HepG2 (cell line): ENCODE measurements around the gene MUL1. TPM values are rescaled to one million over a fixed set of nuclear protein-coding genes. Genes with fewer than 3 reads are reported as not detected.
A peak's percentile ranks its signal among the peaks of the same experiment; 100 is the strongest.

Source experiments
- DMAP1 ChIP-seq: IDR thresholded peaks from 2 replicates; pipeline ENCODE4 v1.6.1; 2016
- DR1 ChIP-seq: sonication (generic); formaldehyde crosslinking; IDR thresholded peaks from 2 replicates; pipeline ENCODE4 v1.8.0; 2021; ENCODE audit warnings: mild to moderate bottlenecking, missing genetic modification reagents, inconsistent platforms
- HMG20B ChIP-seq: conservative IDR thresholded peaks from 2 replicates; pipeline ENCODE4 v1.6.1; 2016; ENCODE audit warnings: missing genetic modification reagents, missing compliant biosample characterization
- HNRNPK ChIP-seq: fragments of 200-400 bp; formaldehyde crosslinking; IDR thresholded peaks from 2 replicates; pipeline ENCODE4 v1.6.1; 2018; ENCODE audit warnings: low read length, low read depth, moderate library complexity, mild to moderate bottlenecking; ENCODE audit not compliant: poor library complexity, severe bottlenecking
- MATR3 ChIP-seq: sonication (generic); formaldehyde crosslinking; IDR thresholded peaks from 2 replicates; pipeline ENCODE4 v1.4.0; 2020; ENCODE audit warnings: missing genetic modification reagents
- MYC ChIP-seq: sonication (generic); formaldehyde crosslinking; IDR thresholded peaks from 2 replicates; pipeline ENCODE4 v1.9.0; 2021; ENCODE audit warnings: missing genetic modification reagents, borderline replicate concordance
- PPARG ChIP-seq: conservative IDR thresholded peaks from 2 replicates; pipeline ENCODE4 v1.6.1; 2016; ENCODE audit warnings: missing biosample characterization, missing genetic modification reagents
- RBM22 ChIP-seq: fragments of 200-400 bp; formaldehyde crosslinking; optimal IDR thresholded peaks from 2 replicates; pipeline ENCODE3; 2017; ENCODE audit warnings: mild to moderate bottlenecking, low read length, moderate library complexity
- SIX1 ChIP-seq: sonication (generic); formaldehyde crosslinking; IDR thresholded peaks from 2 replicates; pipeline ENCODE4 v1.4.0; 2020; ENCODE audit warnings: missing genetic modification reagents, borderline replicate concordance
- SYNCRIP ChIP-seq: fragments of 200-400 bp; formaldehyde crosslinking; IDR thresholded peaks from 2 replicates; pipeline ENCODE4 v1.6.1; 2018; ENCODE audit warnings: mild to moderate bottlenecking, low read depth, low read length; ENCODE audit not compliant: insufficient read depth
- TBL1XR1 ChIP-seq: fragments of 150-350 bp; IDR thresholded peaks from 2 replicates; pipeline ENCODE4 v1.6.1; 2014; ENCODE audit warnings: borderline replicate concordance, low read length; ENCODE audit not compliant: partially characterized antibody
- TMF1 ChIP-seq: sonication (generic); formaldehyde crosslinking; IDR thresholded peaks from 2 replicates; pipeline ENCODE4 v1.8.1; 2022; ENCODE audit warnings: low read depth, missing genetic modification reagents
- ZMYM4 ChIP-seq: sonication (generic); formaldehyde crosslinking; IDR thresholded peaks from 2 replicates; pipeline ENCODE4 v1.8.1; 2023; ENCODE audit warnings: mild to moderate bottlenecking, missing genetic modification reagents
- ZNF136 ChIP-seq: sonication (generic); formaldehyde crosslinking; IDR thresholded peaks from 2 replicates; pipeline ENCODE4 v1.8.1; 2022; ENCODE audit warnings: low read depth, mild to moderate bottlenecking, moderate library complexity, missing genetic modification reagents
- ZNF225 ChIP-seq: sonication (generic); formaldehyde crosslinking; IDR thresholded peaks from 2 replicates; pipeline ENCODE4 v1.4.0; 2020; ENCODE audit warnings: mild to moderate bottlenecking, missing genetic modification reagents
- ZNF230 ChIP-seq: sonication (generic); formaldehyde crosslinking; IDR thresholded peaks from 2 replicates; pipeline ENCODE4 v1.4.0; 2020; ENCODE audit warnings: mild to moderate bottlenecking, missing genetic modification reagents
- ZNF264 ChIP-seq: sonication (generic); formaldehyde crosslinking; IDR thresholded peaks from 2 replicates; pipeline ENCODE4 v1.4.0; 2020; ENCODE audit warnings: missing genetic modification reagents
- ZNF333 ChIP-seq: sonication (generic); formaldehyde crosslinking; IDR thresholded peaks from 2 replicates; pipeline ENCODE4 v1.4.0; 2020; ENCODE audit warnings: mild to moderate bottlenecking, missing genetic modification reagents, borderline replicate concordance
- ZNF350 ChIP-seq: sonication (generic); formaldehyde crosslinking; IDR thresholded peaks from 2 replicates; pipeline ENCODE4 v1.4.0; 2020; ENCODE audit warnings: mild to moderate bottlenecking, low read depth, missing genetic modification reagents, borderline replicate concordance
- ZNF616 ChIP-seq: sonication (generic); formaldehyde crosslinking; IDR thresholded peaks from 2 replicates; pipeline ENCODE4 v1.5.0; 2020; ENCODE audit warnings: low read depth, mild to moderate bottlenecking, missing genetic modification reagents
- ZNF720 ChIP-seq: sonication (generic); formaldehyde crosslinking; IDR thresholded peaks from 2 replicates; pipeline ENCODE4 v1.4.0; 2020; ENCODE audit warnings: missing genetic modification reagents
- ZNF724P ChIP-seq: sonication (generic); formaldehyde crosslinking; IDR thresholded peaks from 2 replicates; pipeline ENCODE4 v1.8.0; 2022; ENCODE audit warnings: missing genetic modification reagents, borderline replicate concordance
- ZNF768 ChIP-seq: sonication (generic); formaldehyde crosslinking; IDR thresholded peaks from 2 replicates; pipeline ENCODE4 v1.4.0; 2020; ENCODE audit warnings: missing genetic modification reagents
- ZNF775 ChIP-seq: sonication (generic); formaldehyde crosslinking; IDR thresholded peaks from 2 replicates; pipeline ENCODE4 v1.4.0; 2020; ENCODE audit warnings: missing genetic modification reagents, mild to moderate bottlenecking, moderate library complexity, borderline replicate concordance
- ZNF782 ChIP-seq: sonication (generic); formaldehyde crosslinking; IDR thresholded peaks from 2 replicates; pipeline ENCODE4 v1.4.0; 2020; ENCODE audit warnings: missing genetic modification reagents, mild to moderate bottlenecking, borderline replicate concordance
- polyA plus RNA-seq, 8 experiments: library from polyadenylated mRNA; depleted of rRNA in 3 of 8; stranded (reverse) in 7 of 8; unstranded in 1 of 8; fragments of >200 nt; fragmentation: Illumina TruSeq in 4 of 8; extraction: Trizol in 4 of 8; gene quantifications; 2 replicates each; pipeline versions ENCODE4 v1.2.1 to v1.2.3, GENCODE V29; 2011 to 2016; ENCODE audit warnings: low read depth in 4 of 8, missing spikeins in 1 of 8, mixed read lengths in 1 of 8; ENCODE audit not compliant: insufficient read depth in 1 of 8
- total RNA-seq, 5 experiments: library from RNA; depleted of rRNA; stranded (reverse); fragments of >200 nt; fragmentation: Illumina TruSeq; extraction: Trizol; gene quantifications; 2 replicates each; pipeline ENCODE4 v1.2.3, GENCODE V29; 2016; ENCODE audit warnings: low read depth in 1 of 5
- TF ChIP-seq, protein P1 (sequence below): sonication (generic); formaldehyde crosslinking; IDR thresholded peaks from 2 replicates; pipeline ENCODE4 v1.5.0; 2020; ENCODE audit warnings: missing genetic modification reagents
- TF ChIP-seq, protein P2 (sequence below): sonication (generic); formaldehyde crosslinking; conservative IDR thresholded peaks from 2 replicates; pipeline ENCODE4 v1.4.0; 2020; ENCODE audit warnings: mild to moderate bottlenecking, missing genetic modification reagents, moderate library complexity

The MUL1 gene
- total and polyA plus RNA-seq, 2 of the 13 experiments (the other 11 are each of a cell fraction or from before 2014, with no cell fraction given), result 21.5 to 26.5 TPM

DNA sequence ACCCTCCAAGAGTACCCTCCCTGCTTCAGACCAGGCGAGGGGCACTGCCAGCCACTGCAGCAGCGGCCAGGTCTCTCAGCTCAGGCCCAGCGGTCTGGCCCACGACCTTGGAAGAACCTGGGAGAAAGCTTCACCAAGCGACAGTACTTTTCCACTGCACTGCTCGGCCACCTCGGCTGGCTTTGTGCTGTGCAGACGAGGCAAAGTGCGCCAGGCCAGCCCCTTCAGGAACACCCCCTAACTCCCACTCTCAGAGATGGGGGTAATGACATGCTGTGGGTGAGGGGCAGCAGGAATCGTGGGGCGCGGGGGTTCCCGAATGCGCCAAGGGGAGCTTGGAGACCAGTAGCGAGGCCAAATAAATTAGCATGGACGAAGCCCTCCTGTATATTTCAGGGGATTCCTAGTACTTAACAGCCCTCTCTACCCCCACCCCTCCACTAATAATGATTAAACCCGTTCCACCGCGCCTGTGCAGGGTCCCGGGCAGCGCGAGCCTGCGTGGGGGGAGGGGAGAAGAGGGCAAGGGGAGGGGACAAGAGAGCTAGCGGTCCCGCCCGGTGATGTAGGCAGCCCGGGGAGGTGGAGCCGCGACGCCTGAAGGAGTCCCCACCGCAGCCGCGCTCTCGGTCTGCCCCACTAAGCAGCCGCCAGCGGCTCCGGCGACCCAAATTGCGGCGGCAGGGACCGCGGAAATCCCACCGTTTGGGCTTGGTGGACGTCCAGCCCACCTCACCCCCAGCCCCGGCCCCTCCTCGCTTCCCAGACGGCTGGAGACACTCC, 44.2 kb upstream of the MUL1 start, which contains the start of gene FAM43B (continued):
- TF ChIP-seq, protein P1, sequence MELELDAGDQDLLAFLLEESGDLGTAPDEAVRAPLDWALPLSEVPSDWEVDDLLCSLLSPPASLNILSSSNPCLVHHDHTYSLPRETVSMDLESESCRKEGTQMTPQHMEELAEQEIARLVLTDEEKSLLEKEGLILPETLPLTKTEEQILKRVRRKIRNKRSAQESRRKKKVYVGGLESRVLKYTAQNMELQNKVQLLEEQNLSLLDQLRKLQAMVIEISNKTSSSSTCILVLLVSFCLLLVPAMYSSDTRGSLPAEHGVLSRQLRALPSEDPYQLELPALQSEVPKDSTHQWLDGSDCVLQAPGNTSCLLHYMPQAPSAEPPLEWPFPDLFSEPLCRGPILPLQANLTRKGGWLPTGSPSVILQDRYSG (CRISPR knock-in tag), result no peak
- no peak; the same call in 1 of the 2 replicates for TF ChIP-seq DMAP1 (CRISPR knock-in tag)
- no peak for TF ChIP-seq ZNF720 (CRISPR knock-in tag)
- peak; percentile 73 for TF ChIP-seq HNRNPK
- no peak for TF ChIP-seq ZNF136 (CRISPR knock-in tag)
- no peak for TF ChIP-seq PPARG (CRISPR knock-in tag)
- no peak; the same call in 1 of the 2 replicates for TF ChIP-seq MYC (CRISPR knock-in tag)
- no peak for TF ChIP-seq ZNF775 (CRISPR knock-in tag)
- TF ChIP-seq TMF1 (CRISPR knock-in tag), result no peak
- TF ChIP-seq ZNF768 (CRISPR knock-in tag), result peak; percentile 42; the same call in 1 of the 2 replicates
- peak; percentile 61; the same call in 1 of the 2 replicates for TF ChIP-seq ZMYM4 (CRISPR knock-in tag)
- TF ChIP-seq ZNF333, result no peak
- TF ChIP-seq, protein P2, sequence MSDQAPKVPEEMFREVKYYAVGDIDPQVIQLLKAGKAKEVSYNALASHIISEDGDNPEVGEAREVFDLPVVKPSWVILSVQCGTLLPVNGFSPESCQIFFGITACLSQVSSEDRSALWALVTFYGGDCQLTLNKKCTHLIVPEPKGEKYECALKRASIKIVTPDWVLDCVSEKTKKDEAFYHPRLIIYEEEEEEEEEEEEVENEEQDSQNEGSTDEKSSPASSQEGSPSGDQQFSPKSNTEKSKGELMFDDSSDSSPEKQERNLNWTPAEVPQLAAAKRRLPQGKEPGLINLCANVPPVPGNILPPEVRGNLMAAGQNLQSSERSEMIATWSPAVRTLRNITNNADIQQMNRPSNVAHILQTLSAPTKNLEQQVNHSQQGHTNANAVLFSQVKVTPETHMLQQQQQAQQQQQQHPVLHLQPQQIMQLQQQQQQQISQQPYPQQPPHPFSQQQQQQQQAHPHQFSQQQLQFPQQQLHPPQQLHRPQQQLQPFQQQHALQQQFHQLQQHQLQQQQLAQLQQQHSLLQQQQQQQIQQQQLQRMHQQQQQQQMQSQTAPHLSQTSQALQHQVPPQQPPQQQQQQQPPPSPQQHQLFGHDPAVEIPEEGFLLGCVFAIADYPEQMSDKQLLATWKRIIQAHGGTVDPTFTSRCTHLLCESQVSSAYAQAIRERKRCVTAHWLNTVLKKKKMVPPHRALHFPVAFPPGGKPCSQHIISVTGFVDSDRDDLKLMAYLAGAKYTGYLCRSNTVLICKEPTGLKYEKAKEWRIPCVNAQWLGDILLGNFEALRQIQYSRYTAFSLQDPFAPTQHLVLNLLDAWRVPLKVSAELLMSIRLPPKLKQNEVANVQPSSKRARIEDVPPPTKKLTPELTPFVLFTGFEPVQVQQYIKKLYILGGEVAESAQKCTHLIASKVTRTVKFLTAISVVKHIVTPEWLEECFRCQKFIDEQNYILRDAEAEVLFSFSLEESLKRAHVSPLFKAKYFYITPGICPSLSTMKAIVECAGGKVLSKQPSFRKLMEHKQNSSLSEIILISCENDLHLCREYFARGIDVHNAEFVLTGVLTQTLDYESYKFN (CRISPR knock-in tag), result peak; percentile 79
- TF ChIP-seq ZNF724P, result no peak
- no peak for TF ChIP-seq ZNF782 (CRISPR knock-in tag)
- TF ChIP-seq MATR3 (CRISPR knock-in tag), result no peak
- no peak for TF ChIP-seq SIX1 (CRISPR knock-in tag)
- no peak for TF ChIP-seq ZNF264 (CRISPR knock-in tag)
- no peak for TF ChIP-seq ZNF616 (CRISPR knock-in tag)
- no peak for TF ChIP-seq SYNCRIP
- TF ChIP-seq HMG20B (CRISPR knock-in tag), result no peak
- TF ChIP-seq ZNF230, result no peak
- peak; percentile 70 for TF ChIP-seq ZNF350 (CRISPR knock-in tag)
- TF ChIP-seq ZNF225 (CRISPR knock-in tag), result no peak
- TF ChIP-seq TBL1XR1, result no peak
- TF ChIP-seq RBM22, result no peak
- peak; percentile 62; the same call in 1 of the 2 replicates for TF ChIP-seq DR1 (CRISPR knock-in tag)
